ENCODE measurements around the gene UTS2B.
"Not testable (repeated sequence)": the region's sequence is repeated elsewhere in the genome, so short reads cannot be mapped to it uniquely, and the experiment has no call there.

UTS2B gene

GRCh38 chr3:191292243-191293015 is 37.9 kb downstream of the UTS2B start:
- Mint-ChIP-seq H3K36me3 (ENCODE audit: low read depth) (no peaks in the 10 kb centered on the region), H3K27me3 (ENCODE audit: low read depth) (no peaks in the 10 kb centered on the region), H3K9me3 (no peaks in the 10 kb centered on the region), H3K4me1 (ENCODE audit: low read depth) (peaks cover 2% of the 10 kb centered on the region), H3K27ac (no peak overlapping the region), H3K4me3 (no peak overlapping the region)

GRCh38 chr3:191290311-191291025 is 39.9 kb downstream of the UTS2B start:
- peak overlapping the region; percentile 8 for H3K27ac Mint-ChIP-seq
- no peaks in the 10 kb centered on the region for H3K36me3 Mint-ChIP-seq (ENCODE audit: low read depth)
- peak overlapping the region; percentile 11 for H3K4me3 Mint-ChIP-seq

GRCh38 chr3:191283400-191283799 is 46.9 kb downstream of the UTS2B start:
- no peak overlapping the region for H3K27ac Mint-ChIP-seq
- H3K4me3 Mint-ChIP-seq, result no peak overlapping the region
- no peaks in the 10 kb centered on the region for H3K36me3 Mint-ChIP-seq (ENCODE audit: low read depth)
- H3K27me3 Mint-ChIP-seq (ENCODE audit: low read depth), result no peaks in the 10 kb centered on the region
- no peaks in the 10 kb centered on the region for H3K4me1 Mint-ChIP-seq (ENCODE audit: low read depth)
- no peaks in the 10 kb centered on the region for H3K9me3 Mint-ChIP-seq

More at GRCh38 chr3:191290311-191291025, 39.9 kb downstream of the UTS2B start:
- H3K27me3 Mint-ChIP-seq (ENCODE audit: low read depth), result no peaks in the 10 kb centered on the region
- H3K4me1 Mint-ChIP-seq (ENCODE audit: low read depth), result peaks cover 2% of the 10 kb centered on the region
- H3K9me3 Mint-ChIP-seq, result no peaks in the 10 kb centered on the region

GRCh38 chr3:191282251-191283185 is 47.8 kb downstream of the UTS2B start:
- H3K36me3 Mint-ChIP-seq (ENCODE audit: low read depth), result no peaks in the 10 kb centered on the region
- no peak overlapping the region for H3K4me3 Mint-ChIP-seq
- no peaks in the 10 kb centered on the region for H3K4me1 Mint-ChIP-seq (ENCODE audit: low read depth)
- no peaks in the 10 kb centered on the region for H3K27me3 Mint-ChIP-seq (ENCODE audit: low read depth)
- H3K27ac Mint-ChIP-seq, result no peak overlapping the region
- no peaks in the 10 kb centered on the region for H3K9me3 Mint-ChIP-seq

GRCh38 chr3:191280882-191281281 is 49.4 kb downstream of the UTS2B start:
- H3K27me3 Mint-ChIP-seq (ENCODE audit: low read depth), result no peaks in the 10 kb centered on the region

GRCh38 chr3:191280111-191280510 is 50.2 kb downstream of the UTS2B start:
- Mint-ChIP-seq H3K27me3 (ENCODE audit: low read depth) (no peaks in the 10 kb centered on the region), H3K4me1 (ENCODE audit: low read depth) (no peaks in the 10 kb centered on the region), H3K4me3 (no peak overlapping the region), H3K36me3 (ENCODE audit: low read depth) (no peaks in the 10 kb centered on the region), H3K9me3 (no peaks in the 10 kb centered on the region), H3K27ac (no peak overlapping the region)

More at GRCh38 chr3:191280882-191281281, 49.4 kb downstream of the UTS2B start:
- Mint-ChIP-seq H3K36me3 (ENCODE audit: low read depth) (no peaks in the 10 kb centered on the region), H3K4me1 (ENCODE audit: low read depth) (no peaks in the 10 kb centered on the region), H3K4me3 (no peak overlapping the region), H3K27ac (no peak overlapping the region), H3K9me3 (no peaks in the 10 kb centered on the region)

GRCh38 chr3:191275751-191276150 is 54.6 kb downstream of the UTS2B start:
- H3K9me3 Mint-ChIP-seq, result peaks cover 10% of the 10 kb centered on the region
- H3K27ac Mint-ChIP-seq, result no peak overlapping the region
- no peaks in the 10 kb centered on the region for H3K36me3 Mint-ChIP-seq (ENCODE audit: low read depth)

GRCh38 chr3:191275244-191275643 is 55.1 kb downstream of the UTS2B start:
- not testable (repeated sequence) for H3K4me3 Mint-ChIP-seq; H3K36me3 Mint-ChIP-seq (ENCODE audit: low read depth); H3K27ac Mint-ChIP-seq; H3K27me3 Mint-ChIP-seq (ENCODE audit: low read depth); H3K9me3 Mint-ChIP-seq; H3K4me1 Mint-ChIP-seq (ENCODE audit: low read depth)

More at GRCh38 chr3:191275751-191276150, 54.6 kb downstream of the UTS2B start:
- H3K4me1 Mint-ChIP-seq (ENCODE audit: low read depth), result no peaks in the 10 kb centered on the region
- H3K4me3 Mint-ChIP-seq, result no peak overlapping the region
- no peaks in the 10 kb centered on the region for H3K27me3 Mint-ChIP-seq (ENCODE audit: low read depth)

- H3K4me1 Mint-ChIP-seq (ENCODE audit: low read depth), result no peaks in the 10 kb centered on the region
- no peak overlapping the region for H3K4me3 Mint-ChIP-seq
- no peaks in the 10 kb centered on the region for H3K27me3 Mint-ChIP-seq (ENCODE audit: low read depth)
- H3K27ac Mint-ChIP-seq, result no peak overlapping the region
- H3K36me3 Mint-ChIP-seq (ENCODE audit: low read depth), result no peaks in the 10 kb centered on the region
- H3K9me3 Mint-ChIP-seq, result peaks cover 10% of the 10 kb centered on the region
These were observed 60.8 kb downstream of the UTS2B start for GRCh38 chr3:191269289-191270085.

GRCh38 chr3:191268737-191269136 is 61.6 kb downstream of the UTS2B start:
- Mint-ChIP-seq H3K4me1 (ENCODE audit: low read depth) (no peaks in the 10 kb centered on the region), H3K27ac (no peak overlapping the region), H3K9me3 (peaks cover 10% of the 10 kb centered on the region), H3K27me3 (ENCODE audit: low read depth) (no peaks in the 10 kb centered on the region), H3K36me3 (ENCODE audit: low read depth) (no peaks in the 10 kb centered on the region), H3K4me3 (no peak overlapping the region)

GRCh38 chr3:191263850-191264249 is 66.5 kb downstream of the UTS2B start:
- Mint-ChIP-seq H3K9me3 (no peaks in the 10 kb centered on the region), H3K27ac (no peak overlapping the region), H3K27me3 (ENCODE audit: low read depth) (no peaks in the 10 kb centered on the region), H3K4me1 (ENCODE audit: low read depth) (no peaks in the 10 kb centered on the region), H3K4me3 (no peak overlapping the region), H3K36me3 (ENCODE audit: low read depth) (no peaks in the 10 kb centered on the region)

- H3K4me3 Mint-ChIP-seq, result no peak overlapping the region
- H3K4me1 Mint-ChIP-seq (ENCODE audit: low read depth), result no peaks in the 10 kb centered on the region
- no peak overlapping the region for H3K27ac Mint-ChIP-seq
- H3K27me3 Mint-ChIP-seq (ENCODE audit: low read depth), result no peaks in the 10 kb centered on the region
- no peaks in the 10 kb centered on the region for H3K9me3 Mint-ChIP-seq
- H3K36me3 Mint-ChIP-seq (ENCODE audit: low read depth), result no peaks in the 10 kb centered on the region
These were observed 67.0 kb downstream of the UTS2B start for GRCh38 chr3:191263365-191263764.

GRCh38 chr3:191262650-191263049 is 67.7 kb downstream of the UTS2B start:
- Mint-ChIP-seq H3K36me3 (ENCODE audit: low read depth) (no peaks in the 10 kb centered on the region), H3K4me3 (no peak overlapping the region), H3K4me1 (ENCODE audit: low read depth) (no peaks in the 10 kb centered on the region), H3K27me3 (ENCODE audit: low read depth) (no peaks in the 10 kb centered on the region), H3K9me3 (no peaks in the 10 kb centered on the region), H3K27ac (no peak overlapping the region)

- Mint-ChIP-seq H3K4me3 (no peak overlapping the region), H3K27me3 (ENCODE audit: low read depth) (no peaks in the 10 kb centered on the region), H3K36me3 (ENCODE audit: low read depth) (no peaks in the 10 kb centered on the region), H3K9me3 (no peaks in the 10 kb centered on the region), H3K27ac (no peak overlapping the region), H3K4me1 (ENCODE audit: low read depth) (no peaks in the 10 kb centered on the region)
These were observed 69.1 kb downstream of the UTS2B start for GRCh38 chr3:191261304-191261638.
